ENCODE measurements around the gene HS3ST4.
"Not testable (repeated sequence)": the region's sequence is repeated elsewhere in the genome, so short reads cannot be mapped to it uniquely, and the experiment has no call there.

HS3ST4 gene

DNA sequence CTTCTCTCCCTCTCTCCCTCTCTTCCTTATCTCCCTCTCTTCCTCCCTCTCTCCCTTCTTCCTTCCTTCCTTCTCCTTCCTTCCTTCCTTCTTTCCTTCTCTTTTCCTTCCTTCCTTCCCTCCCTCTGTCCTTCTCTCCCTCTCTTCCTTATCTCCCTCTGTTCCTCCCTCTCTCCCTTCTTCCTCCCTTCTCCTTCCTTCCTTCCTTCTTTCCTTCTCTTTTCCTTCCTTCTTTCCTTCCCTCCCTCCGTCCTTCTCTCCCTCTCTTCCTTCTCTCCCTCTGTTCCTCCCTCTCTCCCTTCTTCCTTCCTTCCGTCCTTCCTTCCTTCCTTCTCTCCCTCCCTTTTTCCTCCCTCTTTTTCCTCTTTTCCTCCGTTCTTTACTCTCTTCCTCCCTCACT is 38.6 kb downstream of the HS3ST4 start:
- no peak for DNase-seq (ENCODE audit: low read depth in 2 of 2)

GRCh38 chr16:25734430-25735385 is 42.9 kb downstream of the HS3ST4 start:
- DNase-seq (ENCODE audit: low read depth in 2 of 2), result no peak

DNA sequence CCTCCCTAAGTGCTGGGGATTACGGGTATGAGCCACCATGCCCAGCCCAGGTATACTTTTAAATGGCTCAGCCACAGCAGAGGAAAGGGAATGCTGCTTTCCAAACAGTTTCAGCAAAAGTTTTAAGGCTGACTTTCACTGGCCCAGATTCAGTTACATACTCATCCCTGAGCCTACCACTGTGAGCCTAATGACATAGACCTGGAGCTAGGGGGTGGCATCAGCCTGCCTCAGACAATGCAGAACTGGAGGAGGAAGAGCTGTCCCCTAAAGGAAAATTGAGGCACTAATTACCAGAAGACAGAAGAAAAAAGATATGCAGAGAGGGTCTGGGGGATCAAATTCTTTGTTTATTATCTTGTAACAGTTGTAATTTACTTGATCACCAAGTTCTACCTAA is 43.9 kb downstream of the HS3ST4 start:
- DNase-seq (ENCODE audit: low read depth in 2 of 2), result no peak

GRCh38 chr16:25747160-25747758 is 55.5 kb downstream of the HS3ST4 start:
- no peak for DNase-seq (ENCODE audit: low read depth in 2 of 2)

DNA sequence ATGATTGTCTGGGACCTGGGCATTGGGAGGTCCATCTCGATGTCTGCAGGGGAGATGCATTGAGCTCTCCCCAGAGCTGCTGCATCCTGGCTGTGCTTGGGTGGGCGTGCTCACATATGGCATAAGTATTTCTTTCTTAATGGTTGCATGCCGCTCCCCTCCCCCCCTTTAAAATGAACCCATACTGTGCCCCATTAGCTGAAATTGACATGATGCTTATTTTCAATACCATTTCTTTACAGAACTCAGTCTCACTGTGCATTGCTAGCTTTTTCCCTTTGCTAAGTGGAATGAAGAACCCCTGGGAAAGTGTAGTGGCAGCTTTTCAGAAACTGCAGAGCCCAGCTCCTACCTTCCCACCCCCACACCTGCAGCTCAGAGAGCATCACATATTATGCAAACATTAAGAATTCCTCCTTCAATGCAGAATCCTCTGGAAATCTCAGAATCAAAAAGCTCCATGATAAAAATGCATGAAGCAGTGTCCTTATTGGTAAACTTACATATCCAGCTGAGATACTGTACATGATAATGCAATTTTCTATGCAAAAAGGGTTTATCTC is 56.4 kb downstream of the HS3ST4 start:
- DNase-seq (ENCODE audit: low read depth in 2 of 2), result no peak

GRCh38 chr16:25750488-25751216 is 58.9 kb downstream of the HS3ST4 start:
- no peak for DNase-seq (ENCODE audit: low read depth in 2 of 2)

DNA sequence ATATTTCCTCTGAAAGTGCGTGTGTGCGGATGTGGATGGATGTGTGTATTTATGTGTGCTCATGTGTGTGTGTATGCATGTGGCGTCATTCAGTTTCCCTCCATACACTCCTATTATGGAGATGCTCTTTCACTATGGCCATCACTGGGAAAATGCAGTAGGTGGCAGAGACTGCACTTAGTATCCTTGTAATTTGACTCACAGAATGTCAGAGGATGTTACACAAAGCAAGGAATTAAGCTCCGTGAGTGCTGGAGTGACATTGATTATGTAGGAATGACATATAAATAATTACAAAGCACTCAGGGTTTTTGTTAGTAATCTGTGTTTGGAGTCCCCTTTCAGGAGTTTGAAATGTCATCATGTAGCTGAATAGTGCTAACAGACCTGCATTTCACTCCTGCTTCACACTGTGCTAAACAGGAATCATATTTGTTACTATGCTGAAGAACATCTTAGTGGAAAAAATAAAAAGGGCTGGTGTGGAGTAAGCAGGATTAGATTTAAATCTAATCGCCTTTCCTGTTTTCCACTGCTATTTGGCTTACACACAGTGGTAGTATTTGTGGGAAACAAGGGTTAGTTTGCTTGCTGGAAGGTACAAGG is 59.6 kb downstream of the HS3ST4 start:
- DNase-seq (ENCODE audit: low read depth in 2 of 2), result no peak

- no peak for DNase-seq (ENCODE audit: low read depth in 2 of 2)
Measured at GRCh38 chr16:25764466-25764865, 72.7 kb downstream of the HS3ST4 start.

GRCh38 chr16:25771216-25771615 is 79.5 kb downstream of the HS3ST4 start:
- DNase-seq (ENCODE audit: low read depth in 2 of 2), result no peak

GRCh38 chr16:25771812-25772568 is 80.2 kb downstream of the HS3ST4 start:
- no peak for DNase-seq (ENCODE audit: low read depth in 2 of 2)

- not testable (repeated sequence) for DNase-seq (ENCODE audit: low read depth in 2 of 2)
Measured at GRCh38 chr16:25776214-25776613, 84.5 kb downstream of the HS3ST4 start.

DNA sequence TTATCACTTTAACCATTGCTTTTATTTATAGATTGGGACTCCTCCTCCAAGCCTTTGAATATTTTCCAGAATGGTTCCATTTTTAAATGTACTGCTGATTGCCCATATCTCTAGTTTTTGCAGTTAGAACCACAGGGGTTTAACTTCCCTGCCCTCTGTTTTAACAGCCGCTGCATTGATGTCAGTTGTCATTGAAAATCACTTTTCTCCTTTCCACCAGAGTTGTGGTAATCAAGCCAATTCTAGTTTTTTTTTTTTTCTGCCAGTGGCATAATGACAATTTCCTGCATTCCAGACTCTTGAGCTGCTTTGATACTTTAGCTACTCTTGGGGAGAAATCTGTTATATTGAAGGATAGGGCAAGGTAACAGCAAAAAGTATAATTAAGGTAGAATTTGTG is 91.5 kb downstream of the HS3ST4 start:
- no peak for DNase-seq (ENCODE audit: low read depth in 2 of 2)

GRCh38 chr16:25785361-25785760 is 93.6 kb downstream of the HS3ST4 start:
- DNase-seq (ENCODE audit: low read depth in 2 of 2), result no peak

DNA sequence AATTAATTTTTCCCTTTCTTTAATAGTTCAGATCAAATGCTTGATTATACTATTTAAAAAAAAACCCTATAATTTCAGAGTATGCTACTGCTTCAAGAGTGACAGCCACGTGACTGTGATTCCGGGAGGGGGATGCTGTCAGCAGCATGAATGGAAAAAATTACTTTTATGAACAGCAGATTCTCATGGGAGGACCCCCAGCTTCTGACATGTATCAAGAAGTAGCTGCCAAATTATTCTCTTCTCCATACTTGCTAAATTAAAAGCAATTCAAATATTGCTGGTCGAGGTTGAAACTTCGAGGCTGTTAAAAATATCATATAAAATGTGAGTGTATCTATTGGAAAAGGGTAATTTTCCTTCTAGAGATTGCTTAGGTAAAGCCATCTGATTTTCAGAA is 95.0 kb downstream of the HS3ST4 start:
- no peak for DNase-seq (ENCODE audit: low read depth in 2 of 2)

GRCh38 chr16:25788637-25789036 is 96.9 kb downstream of the HS3ST4 start:
- no peak for DNase-seq (ENCODE audit: low read depth in 2 of 2)

- no peak for DNase-seq (ENCODE audit: low read depth in 2 of 2)
Measured at GRCh38 chr16:25796239-25796638, 104.5 kb downstream of the HS3ST4 start.

DNA sequence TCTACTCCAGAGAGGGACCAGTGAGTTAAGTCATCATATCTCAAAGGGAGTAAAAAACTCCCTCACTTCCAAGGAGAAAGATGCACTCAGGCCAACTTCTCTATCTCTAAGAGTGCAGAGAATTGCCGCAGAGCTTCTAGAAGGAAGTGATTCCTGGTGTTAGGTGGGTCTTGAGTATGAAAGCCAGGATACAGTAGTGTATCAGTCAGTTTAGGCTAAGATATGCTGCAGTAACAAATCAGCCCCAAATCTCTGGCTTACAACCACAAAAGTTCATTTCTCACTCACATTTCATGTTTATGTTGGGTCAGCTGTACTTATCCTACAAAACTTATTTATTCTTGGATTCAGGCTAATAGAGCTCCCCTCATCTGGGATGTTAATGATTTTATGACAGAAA is 106.3 kb downstream of the HS3ST4 start:
- no peak for DNase-seq (ENCODE audit: low read depth in 2 of 2)

DNA sequence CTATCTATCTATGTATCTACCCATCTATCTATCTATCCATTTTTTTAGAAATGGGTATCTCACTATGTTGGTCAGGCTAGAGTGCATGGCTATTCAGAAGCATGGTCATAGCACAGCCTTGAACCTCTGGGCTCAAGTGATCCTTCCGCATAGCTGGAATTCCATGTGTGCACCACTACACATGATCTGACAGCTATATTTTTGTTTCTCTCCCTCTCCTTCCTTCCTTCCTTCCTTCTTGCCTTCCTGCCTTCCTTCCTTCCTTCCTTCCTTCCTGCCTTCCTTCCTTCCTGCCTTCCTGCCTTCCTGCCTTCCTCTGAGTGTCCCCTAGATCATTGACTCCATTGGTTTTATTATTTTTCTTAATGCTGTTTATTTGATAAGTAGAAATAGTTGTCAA is 108.1 kb downstream of the HS3ST4 start:
- no peak for DNase-seq (ENCODE audit: low read depth in 2 of 2)

- DNase-seq (ENCODE audit: low read depth in 2 of 2), result no peak
Measured at GRCh38 chr16:25812215-25812614, 120.5 kb downstream of the HS3ST4 start.

DNA sequence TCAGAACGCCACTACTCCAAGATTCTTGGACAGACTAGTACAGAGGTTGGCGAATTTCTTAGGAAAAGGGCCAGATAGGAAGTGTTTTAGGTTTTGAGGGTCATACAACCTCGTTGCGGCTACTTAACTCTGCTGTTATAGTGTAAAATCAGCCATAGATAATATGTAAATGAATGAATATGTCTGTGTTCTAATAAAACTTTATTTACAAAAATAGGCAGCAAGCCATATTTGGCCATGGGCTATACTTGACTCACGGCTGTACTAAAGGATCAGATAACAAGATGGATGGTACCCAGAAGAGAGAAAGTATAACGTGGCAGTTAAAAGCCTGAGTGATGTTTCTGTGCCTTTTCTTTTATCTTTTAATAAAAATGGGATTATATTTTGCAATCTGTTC is 125.5 kb downstream of the HS3ST4 start:
- no peak for DNase-seq (ENCODE audit: low read depth in 2 of 2)

GRCh38 chr16:25817876-25818275 is 126.1 kb downstream of the HS3ST4 start:
- DNase-seq (ENCODE audit: low read depth in 2 of 2), result no peak
